SH-SY5Y (cell line): ENCODE results near the gene DLGAP1.

Experiments used
- GATA2 ChIP-seq: IDR thresholded peaks from 2 replicates; pipeline ENCODE4 v1.6.1; 2011; ENCODE audit warnings: mild to moderate bottlenecking, low read depth, low read length
- GATA3 ChIP-seq: IDR thresholded peaks from 2 replicates; pipeline ENCODE4 v1.6.1; 2011; ENCODE audit warnings: low read depth, mild to moderate bottlenecking, low read length, moderate library complexity

DNA sequence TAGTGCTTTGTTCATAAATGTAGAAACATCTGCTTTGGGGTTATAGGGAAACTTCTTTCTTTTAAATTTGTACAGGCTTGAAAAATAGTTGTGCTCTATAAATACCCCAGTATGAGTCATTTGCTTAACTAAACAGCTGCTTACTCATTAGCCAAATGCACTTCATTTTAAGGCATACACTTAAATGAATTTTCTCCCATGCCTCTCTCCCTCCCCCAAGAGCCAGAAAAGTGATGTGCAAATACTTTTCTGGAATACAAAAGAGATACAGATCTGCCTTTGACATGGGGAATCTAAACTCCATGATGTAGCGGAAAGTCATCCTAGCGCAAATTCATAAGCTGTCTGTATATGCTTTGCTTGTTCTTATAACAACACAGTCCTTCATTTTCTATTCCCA, 469.4 kb downstream of the DLGAP1 start:
- TF ChIP-seq GATA2 (no peak), GATA3 (no peak)
